TTC549 (cell line): ENCODE results near the gene C6orf141.
"Not testable (repeated sequence)": the region's sequence is repeated elsewhere in the genome, so short reads cannot be mapped to it uniquely, and the experiment has no call there.

ENCODE experiments used
- FAIRE-seq: peaks from 2 replicates; lab custom pipeline; 2012; peaks lifted over from hg19 to GRCh38; lab: Jason Lieb, UNC

Gene C6orf141

GRCh38 chr6:49579649-49580048 lies 29.2 kb downstream of the C6orf141 start:
- no peak for FAIRE-seq

- FAIRE-seq = no peak
Measured at GRCh38 chr6:49582529-49582928, 32.1 kb downstream of the C6orf141 start.

- not testable (repeated sequence) for FAIRE-seq
Measured at GRCh38 chr6:49587262-49587661, 36.8 kb downstream of the C6orf141 start.
